ENCODE measurements around the gene ATP4A.
A peak's percentile ranks its signal among the peaks of the same experiment; 100 is the strongest.

ATP4A gene

DNA sequence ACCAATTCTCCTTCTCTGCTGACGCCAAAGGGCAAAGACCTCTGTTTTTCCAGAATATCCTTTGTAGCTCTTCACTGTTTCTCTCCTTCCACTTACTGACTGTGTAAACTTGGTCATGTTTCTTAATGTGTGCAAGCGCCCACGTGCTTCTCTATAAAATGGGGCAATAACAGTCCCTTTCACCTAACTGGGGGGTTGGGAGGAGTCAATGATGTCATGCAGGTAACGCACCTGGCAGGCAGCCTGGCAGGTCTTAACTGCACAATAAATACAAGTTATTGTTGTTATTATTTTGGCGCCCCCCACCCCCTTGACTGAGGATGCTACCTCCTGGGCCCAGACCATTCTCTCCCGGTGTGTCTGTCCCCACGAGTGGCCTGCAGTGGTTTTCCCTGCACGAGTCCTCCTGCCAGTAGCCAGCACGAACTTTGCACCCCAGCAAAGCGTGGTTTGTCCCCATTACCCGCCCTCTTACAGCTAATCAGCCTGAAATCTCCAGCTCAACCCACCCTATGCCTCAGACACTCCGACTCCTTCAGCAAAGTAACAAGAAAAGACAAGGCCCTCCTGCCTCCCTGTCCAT is 40.6 kb downstream of the ATP4A start:
- no peak for DNase-seq

DNA sequence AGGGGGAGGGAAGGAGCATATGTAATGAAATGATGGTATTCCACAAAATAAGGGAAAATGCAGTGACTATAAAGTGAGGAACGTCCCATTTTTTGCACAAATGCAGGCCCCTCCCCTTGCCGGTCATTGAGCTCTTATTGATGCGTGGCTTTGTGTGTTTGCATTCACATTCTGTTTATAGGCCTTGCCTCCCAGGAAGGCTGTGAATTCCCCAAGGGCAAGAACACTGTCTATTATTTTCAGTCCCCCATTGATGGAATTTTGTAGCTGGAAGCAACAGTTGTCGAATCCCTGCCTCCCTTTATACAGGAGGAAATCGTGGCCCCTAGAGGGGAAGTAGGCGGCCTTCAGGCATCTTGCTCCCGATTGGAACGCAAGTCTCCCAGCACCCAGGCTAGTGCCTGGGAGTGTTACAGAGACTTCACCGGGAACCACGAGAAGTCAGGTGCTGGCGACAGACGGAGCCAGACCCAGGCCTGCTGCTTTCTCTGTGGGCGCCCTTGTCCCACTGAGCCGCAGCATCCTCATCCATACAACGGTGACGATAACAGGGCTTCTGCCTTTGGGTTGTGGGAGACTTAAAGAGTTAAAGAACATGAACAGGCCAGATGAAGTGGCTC is 42.2 kb downstream of the ATP4A start:
- no peak for DNase-seq

DNA sequence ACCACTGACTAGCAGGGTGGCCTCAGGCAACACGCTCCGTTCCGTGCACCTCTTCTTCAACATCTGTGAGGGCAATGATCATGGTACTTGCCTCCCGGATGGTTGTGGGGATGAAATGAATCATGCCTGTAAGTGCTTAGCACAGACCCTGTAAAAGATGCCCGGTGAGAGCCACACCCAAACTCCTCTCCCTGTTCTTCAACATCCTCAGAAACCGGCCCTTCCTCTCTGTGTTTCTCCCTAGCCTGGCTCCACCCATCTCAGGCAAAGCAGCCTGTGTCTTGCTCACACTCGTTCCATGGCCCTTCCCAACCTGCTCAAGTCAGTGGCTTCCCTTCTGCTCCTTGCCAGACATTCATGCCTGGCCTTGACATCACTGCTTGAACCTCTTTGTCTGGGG is 44.2 kb downstream of the ATP4A start:
- DNase-seq = no peak

DNA sequence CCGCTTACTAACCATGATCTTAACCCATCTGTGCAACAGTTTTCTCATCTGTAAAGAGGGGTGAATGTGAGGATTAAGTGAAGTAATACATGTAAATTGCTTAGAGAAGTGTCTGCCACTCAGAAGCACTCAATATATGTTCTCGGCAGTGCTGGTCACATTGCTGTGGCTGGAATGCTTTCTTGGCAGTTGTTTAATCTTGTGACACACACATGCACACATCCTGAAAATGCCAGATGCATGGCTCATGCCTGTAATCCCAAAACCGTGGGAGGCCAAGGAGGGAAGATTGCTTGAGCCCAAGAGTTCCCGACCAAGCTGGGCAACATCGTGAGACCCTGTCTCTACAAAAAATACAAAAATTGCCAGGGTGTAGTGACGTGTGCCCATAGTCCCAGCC is 45.1 kb downstream of the ATP4A start:
- no peak for DNase-seq

DNA sequence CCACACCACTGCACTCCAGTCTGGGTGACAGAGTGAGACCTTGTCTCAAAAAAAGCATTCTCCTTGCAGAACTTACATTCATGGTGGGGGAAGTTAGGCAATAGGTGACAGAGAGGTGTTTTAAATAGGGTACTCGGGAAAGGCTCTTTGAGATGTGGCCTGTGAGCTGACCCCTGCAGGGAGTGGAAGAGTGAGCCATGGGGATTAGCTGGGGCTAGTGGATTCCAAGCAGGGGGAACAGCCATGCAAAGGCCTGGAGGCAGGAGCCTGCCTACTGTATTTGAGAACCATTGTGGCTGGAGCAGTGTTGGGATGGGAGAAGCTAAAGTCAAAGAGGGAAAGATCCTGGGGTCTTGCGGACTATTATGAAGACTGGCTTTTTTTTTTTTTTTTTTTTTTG is 46.1 kb downstream of the ATP4A start:
- DNase-seq = no peak

DNA sequence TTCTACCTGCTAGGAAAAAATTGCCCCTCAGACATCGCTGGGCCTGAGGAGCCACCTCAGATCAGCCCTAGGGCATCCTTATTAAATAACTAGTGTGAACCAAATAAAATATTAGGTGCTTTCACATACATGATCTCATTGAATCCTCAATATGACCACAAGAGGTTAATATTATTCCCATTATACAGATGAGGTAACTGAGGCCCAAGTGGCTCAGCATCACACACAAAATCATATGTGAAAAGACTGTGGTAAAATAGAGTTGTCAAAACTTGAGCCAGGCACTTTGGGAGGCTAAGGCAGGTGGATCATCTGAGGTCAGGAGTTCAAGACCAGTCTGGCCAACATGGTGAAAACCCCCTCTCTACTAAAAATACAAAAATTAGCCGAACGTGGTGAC is 47.1 kb downstream of the ATP4A start:
- no peak for DNase-seq

DNA sequence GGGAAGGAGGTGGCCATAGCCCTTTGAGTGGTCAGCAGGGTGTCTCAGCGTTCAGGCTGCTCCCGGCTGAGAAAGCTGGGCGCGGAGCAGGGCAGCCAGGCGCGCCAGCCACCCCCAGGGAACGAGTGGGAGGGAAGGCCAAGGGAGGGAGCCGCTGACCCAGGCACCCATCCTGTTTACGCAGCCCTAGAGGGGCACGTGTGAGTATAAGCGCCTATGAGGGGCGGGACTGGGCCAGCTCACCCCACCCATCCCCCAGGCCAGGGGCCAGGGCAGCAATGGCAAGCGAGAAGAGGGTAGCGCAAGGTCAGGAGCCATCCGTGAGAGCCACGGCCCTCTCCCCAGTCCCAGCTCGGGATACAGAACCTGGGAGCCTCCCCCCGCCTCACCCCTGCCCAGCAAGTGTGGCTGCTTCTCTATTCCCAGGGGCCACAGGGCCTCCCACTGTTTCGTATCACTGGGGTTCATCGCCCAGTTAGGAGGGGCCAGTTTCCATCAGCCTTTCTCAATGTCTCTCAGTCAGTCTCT is 49.1 kb downstream of the ATP4A start:
- no peak for DNase-seq

DNA sequence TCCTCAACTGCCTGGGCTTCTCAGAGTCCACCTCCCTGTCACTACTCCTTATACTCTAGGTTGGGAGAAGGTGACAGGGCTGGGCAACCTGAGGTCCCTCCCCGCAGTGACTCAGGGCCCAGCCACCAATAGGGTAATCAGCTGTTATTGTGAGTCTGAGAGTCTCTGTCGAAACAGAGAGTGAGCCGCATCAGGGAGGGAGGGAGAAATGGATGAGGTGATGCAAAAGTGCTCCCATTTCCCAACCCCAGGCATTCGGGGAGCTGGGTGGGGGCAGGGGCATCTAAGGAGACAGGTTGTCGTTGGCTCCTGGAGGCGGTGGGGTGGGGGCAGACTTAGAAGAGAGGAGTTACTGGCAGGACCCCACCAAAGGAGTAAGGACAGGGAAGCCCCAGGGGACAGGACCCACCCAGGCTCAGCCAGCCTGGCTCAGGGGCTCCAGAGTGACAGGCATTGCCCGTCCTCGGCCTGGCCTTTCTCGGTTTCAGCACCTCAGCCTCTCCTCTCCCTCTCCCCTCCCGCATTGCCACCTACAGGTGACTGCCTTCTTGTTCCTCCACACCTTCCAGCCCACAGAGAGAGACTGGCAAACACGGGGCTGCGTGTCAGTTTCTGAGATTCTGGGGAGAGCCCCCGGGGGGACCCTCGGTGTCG is 49.7 kb downstream of the ATP4A start, which contains the start of gene DMKN:
Gene DMKN (minus strand): TSS at position 22 of the 654 bp plus-strand sequence. CDS start 174 bp downstream, outside the sequence.
- no peak for DNase-seq

DNA sequence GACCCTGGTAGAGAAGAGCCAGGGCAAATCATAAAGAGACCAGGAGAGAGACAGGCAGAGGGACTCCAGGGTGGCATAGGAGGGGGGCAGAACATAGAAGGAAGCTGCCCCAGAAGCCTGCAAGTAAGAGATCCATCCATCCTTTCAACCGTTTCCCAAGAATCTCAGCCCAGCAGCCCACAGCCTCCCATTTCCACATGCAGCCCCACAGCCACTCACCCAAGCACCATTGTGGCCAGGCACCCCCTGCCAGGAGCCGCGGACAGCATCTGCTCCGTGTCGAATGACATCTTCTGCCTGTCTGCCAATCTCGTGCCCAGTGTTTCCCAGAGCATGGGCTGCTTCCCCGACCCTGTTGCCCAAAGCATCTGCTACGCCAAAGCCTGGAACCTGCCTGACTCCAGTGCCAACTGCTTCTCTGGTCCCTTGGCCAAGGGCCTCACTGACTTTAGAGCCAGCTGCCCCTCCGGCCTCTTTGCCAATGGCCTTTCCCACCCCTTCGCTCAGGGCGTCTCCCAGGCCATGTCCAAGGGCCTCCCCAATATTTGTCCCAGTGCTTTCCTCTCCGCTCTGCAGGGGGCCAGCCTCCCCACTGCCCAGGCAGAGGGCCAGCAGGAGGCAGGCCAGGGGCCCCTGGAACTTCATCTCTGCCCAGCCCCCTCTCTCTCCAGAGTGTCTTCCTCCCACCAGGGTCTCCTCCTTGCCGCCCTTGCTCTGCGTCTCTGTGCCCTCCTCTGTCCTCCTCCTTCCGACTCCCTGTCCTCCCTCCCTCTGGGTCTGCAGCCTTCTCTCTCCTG is 50.4 kb downstream of the ATP4A start:
- DNase-seq = no peak

DNA sequence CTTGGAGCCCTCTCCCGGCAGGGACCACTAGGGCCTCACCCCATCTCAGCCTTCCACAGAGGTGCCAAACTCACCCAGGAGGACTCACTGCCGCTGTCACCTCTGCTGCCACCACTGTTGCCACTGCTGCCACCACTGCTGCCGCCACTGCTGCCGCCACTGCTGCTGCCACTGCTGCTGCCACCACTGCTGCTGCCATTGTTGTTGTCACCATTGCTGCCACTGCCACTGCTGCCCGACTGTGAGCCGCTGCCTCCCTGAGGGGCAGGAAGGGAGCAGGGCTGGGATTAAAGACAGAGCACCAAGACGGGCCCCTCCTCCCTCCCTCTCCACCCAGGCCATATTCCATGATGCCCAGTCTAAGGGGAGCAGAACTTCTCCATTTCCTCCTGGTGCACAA is 52.1 kb downstream of the ATP4A start:
- no peak for DNase-seq

DNA sequence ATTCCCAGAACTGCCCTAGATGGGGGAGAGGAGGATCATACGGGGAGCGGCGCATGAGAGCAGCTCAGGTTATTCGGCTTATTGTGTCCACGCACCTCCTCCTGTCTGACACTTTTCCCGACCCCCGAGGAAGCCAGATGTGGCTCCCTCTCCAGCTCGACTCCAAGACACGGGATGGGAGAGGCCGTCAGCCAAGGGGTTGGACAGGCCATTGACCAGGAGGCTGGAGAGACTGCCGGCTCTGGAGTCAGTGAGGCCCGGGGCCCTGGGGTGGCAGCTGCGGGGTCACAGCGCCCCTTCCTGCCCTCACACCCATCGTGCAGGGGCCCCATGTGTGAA is 52.9 kb downstream of the ATP4A start:
- no peak for DNase-seq

DNA sequence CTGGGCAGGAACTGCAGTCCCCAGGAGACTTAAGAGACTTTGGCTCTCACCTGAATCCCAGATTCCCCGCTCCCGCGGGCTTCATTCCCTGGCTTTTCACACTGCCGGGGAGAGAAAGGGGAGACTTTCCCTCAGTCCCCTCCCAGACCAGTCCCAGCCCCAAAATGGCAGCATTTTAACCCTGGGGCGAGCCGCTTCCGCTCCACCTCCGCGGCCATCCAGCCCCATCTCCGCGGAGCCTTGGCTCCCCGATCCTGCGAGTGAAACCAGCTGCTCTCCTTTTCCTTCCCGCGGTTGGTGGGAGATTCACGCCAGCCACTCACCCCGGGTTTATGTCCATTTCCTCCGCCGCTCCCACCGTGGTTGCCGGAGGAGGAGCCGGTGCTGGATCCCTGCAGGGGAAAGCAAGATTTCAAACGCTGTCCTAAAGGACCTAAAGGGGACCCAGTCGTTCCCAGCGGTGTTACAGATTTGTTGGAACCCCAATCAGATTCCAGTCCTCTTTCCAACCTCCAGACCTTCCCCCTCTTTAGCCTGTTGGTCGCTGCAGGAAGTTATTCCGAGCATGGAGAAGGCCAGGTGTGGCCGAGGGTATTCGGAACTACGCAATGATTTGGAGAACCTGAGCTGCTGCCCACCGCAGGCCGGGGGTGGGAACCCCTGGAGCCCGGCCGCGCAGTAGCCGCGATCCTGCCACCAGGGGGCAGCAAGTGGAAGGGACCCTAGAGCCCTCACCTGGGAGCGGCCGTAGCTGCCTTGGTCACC is 53.4 kb downstream of the ATP4A start:
- peak; percentile 44 for DNase-seq

DNA sequence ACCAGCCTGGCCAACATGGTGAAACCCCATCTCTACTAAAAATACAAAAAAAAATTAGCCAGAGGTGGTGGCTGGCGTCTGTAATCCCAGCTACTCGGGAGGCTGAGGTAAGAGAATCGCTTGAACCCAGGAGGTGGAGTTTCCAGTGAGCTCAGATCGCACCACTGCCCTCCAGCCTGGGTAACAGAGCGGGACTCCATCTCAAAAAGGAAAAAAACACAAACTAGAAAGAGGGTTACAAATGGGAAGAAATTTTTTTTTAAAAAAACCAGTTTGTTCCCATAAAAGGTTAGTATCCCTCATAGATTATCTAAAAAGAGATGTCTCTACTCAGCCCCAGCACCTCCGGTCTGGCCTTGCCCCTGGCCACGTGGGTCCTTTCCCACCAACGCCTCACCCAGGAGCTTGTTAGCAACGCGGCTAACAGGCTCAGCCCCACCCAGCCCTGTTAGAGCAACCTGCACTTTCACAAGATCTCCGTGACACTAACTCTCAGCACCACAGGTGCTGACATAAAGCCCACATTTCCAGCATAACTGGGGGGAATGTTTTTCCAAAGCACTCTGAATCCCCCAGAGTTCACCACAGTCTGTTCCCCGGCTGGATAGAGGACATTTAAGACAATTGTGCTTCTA is 54.3 kb downstream of the ATP4A start:
- no peak for DNase-seq

DNA sequence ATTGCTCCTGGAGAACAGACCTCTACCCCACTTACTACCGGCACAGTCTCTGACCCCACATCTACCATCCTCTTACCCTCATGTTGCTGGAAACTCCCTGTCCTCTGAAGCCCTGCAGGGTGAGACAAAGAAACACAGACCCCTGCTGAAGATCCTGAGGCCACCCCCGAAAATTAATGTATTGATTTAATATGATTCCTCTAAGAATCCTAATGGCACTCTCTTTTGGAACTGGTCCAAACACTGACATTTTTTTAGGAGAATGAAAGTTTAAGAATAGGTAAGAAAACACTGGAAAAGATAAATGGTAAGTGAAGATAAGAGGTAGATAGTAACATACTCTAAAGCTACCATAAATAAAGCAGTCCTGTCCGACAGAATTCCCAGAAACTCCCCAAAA is 55.3 kb downstream of the ATP4A start:
- DNase-seq = no peak

DNA sequence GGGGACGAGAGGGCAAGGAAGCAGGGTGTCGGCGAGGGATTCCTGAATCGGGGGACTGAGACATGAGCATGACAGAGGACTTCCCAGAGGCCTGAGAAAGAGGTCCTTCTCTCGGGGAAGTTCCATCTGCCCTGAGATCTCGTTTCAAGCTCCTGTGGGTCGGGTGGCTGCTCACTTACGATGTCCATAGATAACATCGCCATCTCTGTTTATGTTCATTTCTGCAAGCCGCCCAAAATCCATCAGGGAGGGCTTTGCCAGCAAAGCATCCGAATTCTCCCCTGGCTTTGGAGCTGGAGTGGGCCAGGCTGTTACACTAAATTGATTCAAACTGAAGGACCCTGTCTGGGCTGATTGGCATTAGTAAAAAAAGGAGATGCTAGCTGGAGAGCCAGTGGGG is 55.9 kb downstream of the ATP4A start:
- DNase-seq = no peak

DNA sequence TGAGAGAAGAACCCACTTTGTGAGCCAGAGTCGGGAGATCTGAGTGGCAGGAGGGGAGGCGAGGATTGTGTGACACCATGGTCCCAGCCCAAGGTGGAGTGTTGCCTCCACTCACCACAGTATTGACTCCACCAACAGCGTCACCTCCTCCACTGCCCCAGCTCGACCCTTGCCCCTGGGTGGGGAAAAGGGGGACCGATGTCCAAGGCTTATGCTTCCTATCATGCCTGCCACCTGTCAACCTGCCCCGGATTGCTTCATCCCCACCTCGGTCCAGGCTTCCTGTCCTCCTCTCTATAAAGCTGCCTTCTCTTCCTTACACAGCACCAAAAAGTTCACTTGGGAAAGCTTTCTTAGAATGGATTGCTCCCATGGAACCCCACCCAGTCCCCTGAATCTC is 57.4 kb downstream of the ATP4A start:
- no peak for DNase-seq

DNA sequence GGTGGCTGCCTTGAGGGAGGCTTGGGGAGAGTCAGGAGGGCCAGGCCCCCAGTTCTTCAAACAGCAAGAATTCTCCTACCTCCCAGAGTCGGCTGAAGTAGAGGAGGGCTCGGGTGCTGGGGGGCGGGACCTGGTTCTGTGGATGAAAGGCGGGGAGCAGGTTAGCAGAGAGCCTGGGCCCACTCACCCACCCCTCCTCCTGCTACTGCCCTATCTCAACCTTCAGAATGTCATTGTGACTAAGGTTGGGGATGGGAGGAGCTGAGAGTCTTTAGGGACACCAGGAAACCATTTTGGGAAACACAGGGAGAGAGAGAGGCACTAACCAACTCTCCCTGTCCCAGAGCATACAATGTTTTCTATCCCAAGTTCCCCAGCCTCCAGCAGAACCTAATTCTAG is 60.7 kb downstream of the ATP4A start:
- DNase-seq = no peak

DNA sequence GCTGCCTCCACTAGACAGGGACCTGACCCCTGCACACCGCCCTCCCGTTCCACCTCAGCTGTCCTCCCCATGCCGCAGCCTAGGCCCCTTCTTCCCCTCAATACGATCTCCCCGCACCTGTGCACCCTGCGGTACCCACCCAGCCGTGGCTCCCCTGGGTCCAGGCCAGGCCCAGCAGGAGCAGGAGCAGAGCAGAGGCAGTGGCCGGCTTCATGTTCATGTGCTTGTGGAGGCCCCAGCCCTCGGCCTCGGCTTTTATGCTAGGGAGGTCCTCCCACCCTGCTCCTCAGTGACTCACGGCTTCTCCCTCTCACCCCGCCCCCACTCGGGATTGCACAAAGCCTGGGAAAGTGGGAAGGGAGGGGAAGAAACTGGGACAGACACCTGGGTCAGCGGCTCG is 61.8 kb downstream of the ATP4A start:
- no peak for DNase-seq

DNA sequence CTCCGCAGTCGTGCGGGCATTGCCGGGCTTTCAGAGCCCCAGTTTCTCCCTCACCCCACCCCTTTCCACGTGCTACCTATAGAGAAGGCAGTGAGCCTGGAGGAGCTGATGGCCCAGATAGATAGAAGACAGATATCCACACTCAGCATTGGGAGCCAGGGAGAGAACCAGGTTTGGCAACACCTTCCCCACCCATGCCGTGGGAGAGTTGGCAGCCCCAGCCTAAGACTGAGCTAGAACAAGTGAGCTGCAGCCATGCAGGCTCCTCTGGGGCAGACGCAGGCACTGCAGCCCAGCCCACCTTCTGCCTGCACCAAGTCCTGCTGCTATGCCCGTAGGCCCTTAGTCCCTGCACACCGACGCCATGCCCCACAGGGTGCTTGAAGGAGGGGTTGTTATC is 62.8 kb downstream of the ATP4A start:
- no peak for DNase-seq

Data from NCI-H2029 (cell line).